Breast epithelium (tissue), 3 donors: Measurements from ENCODE around the gene PANK3.

Experiments
- CTCF ChIP-seq, 3 donors: fragments of 450-650 bp; IDR thresholded peaks; one replicate each; pipeline ENCODE4 v1.5.1; 2016 to 2017; ENCODE audit warnings: antibody characterized with exemption in 3 of 3, mild to moderate bottlenecking in 3 of 3, moderate library complexity in 3 of 3
- POLR2A ChIP-seq: fragments of 450-650 bp; IDR thresholded peaks from one replicate; pipeline ENCODE4 v1.6.1; 2016; ENCODE audit warnings: antibody characterized with exemption, mild to moderate bottlenecking, moderate library complexity

GRCh38 chr5:168613996-168614395 is 34.8 kb upstream of the PANK3 start:
- no peak for TF ChIP-seq CTCF (IDR thresholded peaks at IDR 0.05)
- TF ChIP-seq POLR2A, result no peak
